Astrocyte of the spinal cord (primary cell): ENCODE data around the gene SDCCAG8.

Experiments
- DNase-seq: peaks from one replicate; pipeline ENCODE4 v3.0.0; 2011; ENCODE audit warnings: low read depth, low spot score
- H3K4me3 ChIP-seq: 2 replicates; pipeline ENCODE4 v1.5.1; 2011; ENCODE audit warnings: low read depth, mild to moderate bottlenecking, low read length, moderate library complexity
- in situ Hi-C: cut with HindIII; loops from 2 replicates; pipeline ENCODE4 v1.10.0; 2017; ENCODE audit warnings: low sequenced_read_pairs
- TF ChIP-seq, protein P1 (sequence below): IDR thresholded peaks from 2 replicates; pipeline ENCODE4 v1.5.1; 2012; ENCODE audit warnings: low read depth, mild to moderate bottlenecking, low read length, inconsistent platforms

SDCCAG8 gene

DNA sequence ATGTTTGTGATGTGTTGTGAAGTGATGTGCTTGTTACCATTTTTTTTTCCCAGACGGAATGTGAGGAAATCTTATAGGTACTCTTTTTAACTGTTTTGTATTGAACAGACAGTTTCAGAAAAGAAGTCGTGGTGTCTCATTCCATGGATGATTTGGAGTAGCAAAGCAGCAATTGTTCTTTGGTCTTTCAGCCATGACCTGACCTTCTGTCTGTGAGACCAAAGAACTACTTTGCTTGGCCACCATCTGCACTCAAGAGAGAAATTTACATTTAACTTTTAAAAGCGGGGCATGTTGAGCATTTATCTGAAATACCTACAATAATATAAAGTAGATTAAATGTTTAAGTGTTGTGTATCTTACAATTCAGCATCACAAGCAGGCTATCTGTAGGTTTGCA is 90.2 kb downstream of the SDCCAG8 start:
- no peak overlapping the region for H3K4me3 ChIP-seq
- DNase-seq = no peak
- TF ChIP-seq, protein P1, sequence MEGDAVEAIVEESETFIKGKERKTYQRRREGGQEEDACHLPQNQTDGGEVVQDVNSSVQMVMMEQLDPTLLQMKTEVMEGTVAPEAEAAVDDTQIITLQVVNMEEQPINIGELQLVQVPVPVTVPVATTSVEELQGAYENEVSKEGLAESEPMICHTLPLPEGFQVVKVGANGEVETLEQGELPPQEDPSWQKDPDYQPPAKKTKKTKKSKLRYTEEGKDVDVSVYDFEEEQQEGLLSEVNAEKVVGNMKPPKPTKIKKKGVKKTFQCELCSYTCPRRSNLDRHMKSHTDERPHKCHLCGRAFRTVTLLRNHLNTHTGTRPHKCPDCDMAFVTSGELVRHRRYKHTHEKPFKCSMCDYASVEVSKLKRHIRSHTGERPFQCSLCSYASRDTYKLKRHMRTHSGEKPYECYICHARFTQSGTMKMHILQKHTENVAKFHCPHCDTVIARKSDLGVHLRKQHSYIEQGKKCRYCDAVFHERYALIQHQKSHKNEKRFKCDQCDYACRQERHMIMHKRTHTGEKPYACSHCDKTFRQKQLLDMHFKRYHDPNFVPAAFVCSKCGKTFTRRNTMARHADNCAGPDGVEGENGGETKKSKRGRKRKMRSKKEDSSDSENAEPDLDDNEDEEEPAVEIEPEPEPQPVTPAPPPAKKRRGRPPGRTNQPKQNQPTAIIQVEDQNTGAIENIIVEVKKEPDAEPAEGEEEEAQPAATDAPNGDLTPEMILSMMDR = no peak
- in situ Hi-C loops = no loop called here

DNA sequence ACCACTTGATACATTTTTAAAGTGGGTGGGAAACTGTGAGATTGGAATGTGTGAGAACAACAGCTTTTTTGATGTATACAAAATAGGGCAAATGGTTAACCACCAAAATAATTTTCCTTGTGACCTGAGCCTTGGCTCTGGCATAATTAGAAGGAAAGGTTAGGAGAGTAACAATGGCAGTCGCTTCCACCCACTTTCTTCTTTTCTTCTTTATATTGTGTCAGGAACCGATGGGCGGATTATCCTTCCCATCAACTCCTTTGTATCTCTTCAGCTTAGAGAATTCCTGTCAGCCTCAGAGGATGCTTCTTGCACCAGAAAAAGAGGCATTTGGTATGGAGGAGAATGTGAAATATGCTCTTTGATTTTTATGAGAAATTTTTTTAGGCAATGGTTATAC is 90.6 kb downstream of the SDCCAG8 start:
- TF ChIP-seq, protein P1 = no peak
- in situ Hi-C loops = no loop called here
- no peak overlapping the region for H3K4me3 ChIP-seq
- no peak for DNase-seq

DNA sequence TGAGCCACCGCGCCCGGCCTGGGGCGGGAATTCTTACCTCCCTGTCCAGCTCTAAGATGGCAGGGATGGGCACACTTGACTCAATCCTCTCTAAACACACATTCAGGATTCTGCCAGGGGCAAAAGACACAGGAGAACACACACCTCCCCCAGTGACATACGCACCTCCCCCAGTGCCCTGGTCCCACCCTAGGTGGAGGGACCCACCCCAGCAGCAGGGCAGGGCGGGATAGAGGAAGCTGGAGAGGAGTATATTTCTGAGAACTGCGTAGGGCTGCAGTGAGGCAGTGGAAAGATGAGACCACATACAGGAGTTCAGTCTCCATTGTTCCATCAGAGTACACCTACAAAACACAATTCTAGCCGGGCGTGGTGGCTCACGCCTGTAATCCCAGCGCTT is 92.5 kb downstream of the SDCCAG8 start:
- TF ChIP-seq, protein P1 = no peak
- no peak overlapping the region for H3K4me3 ChIP-seq
- no peak for DNase-seq
- in situ Hi-C loops = no loop called here

DNA sequence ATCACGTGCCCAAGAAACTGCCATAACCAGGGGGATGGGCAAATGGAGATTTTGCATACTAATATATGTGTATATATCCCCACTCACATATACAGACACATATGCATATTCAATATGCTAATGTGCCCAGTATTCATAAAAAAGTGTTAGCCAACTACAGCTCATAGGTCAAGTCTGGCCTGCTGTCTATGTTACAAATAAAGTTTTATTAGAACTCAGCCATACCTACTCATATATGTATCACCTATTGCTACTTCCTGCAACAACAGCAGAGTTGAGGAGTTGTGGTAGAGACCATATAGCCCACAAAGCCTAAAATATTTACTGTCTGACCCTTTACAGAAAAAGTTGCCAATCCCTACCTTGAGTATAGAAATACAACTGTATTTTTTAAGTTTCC is 93.3 kb downstream of the SDCCAG8 start:
- TF ChIP-seq, protein P1 = no peak
- in situ Hi-C loops = no loop called here
- no peak for DNase-seq
- no peak overlapping the region for H3K4me3 ChIP-seq

DNA sequence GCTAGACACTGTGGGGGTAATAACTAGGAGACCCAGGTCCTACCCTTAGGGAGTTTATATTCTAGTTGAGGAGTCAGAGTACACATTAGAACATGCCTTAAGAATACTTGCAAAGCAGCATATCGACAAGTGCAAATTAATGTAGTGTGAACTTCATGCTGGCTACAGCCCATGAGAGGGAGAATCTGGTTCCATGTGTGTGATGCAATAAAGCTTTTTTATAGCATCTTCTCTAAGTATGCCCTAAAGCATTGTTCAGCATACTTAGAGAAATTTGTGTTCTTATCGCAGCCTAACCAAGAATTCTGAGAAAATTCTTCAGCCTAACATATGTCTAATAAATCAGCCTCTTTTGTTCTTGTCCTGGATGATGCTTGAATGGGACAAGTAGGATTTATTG is 95.5 kb downstream of the SDCCAG8 start:
- H3K4me3 ChIP-seq = no peak overlapping the region
- DNase-seq = no peak
- in situ Hi-C loops = no loop called here
- TF ChIP-seq, protein P1 = no peak

DNA sequence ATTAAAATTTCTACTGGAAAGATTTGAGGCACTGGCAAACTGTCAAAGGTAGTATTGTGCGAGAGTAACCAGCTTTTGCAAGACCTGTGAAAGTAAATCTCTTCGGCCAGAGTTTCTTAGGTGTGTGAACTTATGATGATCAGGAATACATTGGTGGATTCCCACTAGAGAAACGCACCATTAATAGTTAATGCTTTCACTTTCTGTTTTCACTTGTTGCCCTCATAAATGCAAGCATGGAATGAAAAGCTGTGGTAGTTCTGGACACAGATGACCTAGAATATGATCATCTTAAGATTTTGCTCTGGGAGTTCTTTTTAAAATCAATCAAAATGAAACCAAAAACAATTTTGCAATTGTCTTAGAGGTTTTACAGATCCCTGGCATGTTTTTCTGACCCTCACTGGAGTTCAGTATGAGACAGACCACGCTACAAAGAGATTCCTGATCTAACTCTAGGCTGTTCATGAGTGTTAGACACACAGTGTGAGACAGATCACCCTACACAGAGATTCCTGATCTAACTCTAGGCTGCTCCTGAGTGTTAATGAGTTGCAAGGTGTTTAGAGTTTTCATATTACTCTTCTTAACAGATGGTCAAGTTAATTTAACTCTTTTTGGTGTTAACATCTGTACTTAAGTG is 98.8 kb downstream of the SDCCAG8 start:
- peak; percentile 62 for DNase-seq
- in situ Hi-C loops = no loop called here
- H3K4me3 ChIP-seq = peak overlapping the region; percentile 4
- TF ChIP-seq, protein P1 = no peak
